ENCODE data around the gene TRIM31. TPM values are rescaled to one million over a fixed set of nuclear protein-coding genes. Genes with fewer than 3 reads are reported as not detected.

The TRIM31 gene
- total RNA-seq, 2 experiments from 2014 or later = not detected

DNA sequence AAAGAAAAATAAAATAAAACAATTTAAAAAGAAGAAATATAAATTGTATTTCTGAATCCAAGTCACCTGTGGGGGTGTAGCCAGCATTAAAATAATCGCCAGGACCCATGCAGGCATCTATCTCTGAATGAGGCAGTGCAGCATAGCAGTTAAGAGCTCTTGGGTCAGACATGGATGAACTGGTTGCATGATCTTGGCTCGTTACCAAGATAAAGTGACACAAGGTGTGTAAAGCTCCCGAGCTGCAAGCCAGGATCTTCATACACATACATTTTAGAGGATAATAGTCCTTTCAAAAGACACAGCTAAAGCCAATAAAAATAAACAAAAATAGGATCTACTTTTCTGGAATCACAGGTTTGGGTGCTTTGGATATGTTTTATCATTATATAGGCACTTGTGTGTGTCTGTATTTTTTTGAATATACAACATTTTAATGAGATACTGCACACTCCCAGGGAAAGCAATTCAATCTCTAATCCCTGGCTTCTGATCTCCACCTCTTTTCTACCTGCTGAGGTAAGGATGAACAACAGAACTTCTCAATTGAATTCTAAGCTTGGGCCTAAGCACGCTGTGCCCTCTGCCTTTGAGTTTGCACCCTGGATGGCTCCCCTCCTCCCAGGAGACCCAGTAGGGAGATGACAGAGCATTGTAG lies 39.3 kb upstream of the TRIM31 start:
- no peaks in the 10 kb centered on the region for H3K9me3 ChIP-seq (ENCODE audit: low read length)
- no peak for DNase-seq (ENCODE audit: low spot score)
- H3K27ac ChIP-seq (ENCODE audit: low read depth, low read length, poor library complexity, severe bottlenecking) = no peak overlapping the region
- no TSS peak for BruUV-seq (replicated peaks)
- ChIA-PET CTCF (ENCODE audit: unreplicated experiment) (no interaction called here), POLR2A (interaction anchor here (1.3 kb wide), 1 partner anchor 48 kb away, joined by 3 read pairs; no protein-coding TSS in a partner anchor)
- H3K79me2 ChIP-seq (ENCODE audit: insufficient read depth, low read depth, low read length) = no peaks in the 10 kb centered on the region
- no peak overlapping the region for H3K4me3 ChIP-seq (ENCODE audit: low read depth, low read length, poor library complexity, severe bottlenecking)
- no peak overlapping the region for H2AFZ ChIP-seq (ENCODE audit: low read length)
- H3K4me1 ChIP-seq (ENCODE audit: insufficient read depth, low read length, poor library complexity, severe bottlenecking) = no peaks in the 10 kb centered on the region
- H3K4me2 ChIP-seq (ENCODE audit: low read length) = no peak overlapping the region
- no peaks in the 10 kb centered on the region for H3K36me3 ChIP-seq (ENCODE audit: insufficient read depth, low read length)
- intact Hi-C loops (cut with micrococcal nuclease; ENCODE audit: unreplicated experiment) = no loop called here
- no peak for TF ChIP-seq EZH2phosphoT487 (IDR thresholded peaks at IDR 0.05; ENCODE audit: borderline replicate concordance, low read depth, low read length)
- TF ChIP-seq, protein P1, sequence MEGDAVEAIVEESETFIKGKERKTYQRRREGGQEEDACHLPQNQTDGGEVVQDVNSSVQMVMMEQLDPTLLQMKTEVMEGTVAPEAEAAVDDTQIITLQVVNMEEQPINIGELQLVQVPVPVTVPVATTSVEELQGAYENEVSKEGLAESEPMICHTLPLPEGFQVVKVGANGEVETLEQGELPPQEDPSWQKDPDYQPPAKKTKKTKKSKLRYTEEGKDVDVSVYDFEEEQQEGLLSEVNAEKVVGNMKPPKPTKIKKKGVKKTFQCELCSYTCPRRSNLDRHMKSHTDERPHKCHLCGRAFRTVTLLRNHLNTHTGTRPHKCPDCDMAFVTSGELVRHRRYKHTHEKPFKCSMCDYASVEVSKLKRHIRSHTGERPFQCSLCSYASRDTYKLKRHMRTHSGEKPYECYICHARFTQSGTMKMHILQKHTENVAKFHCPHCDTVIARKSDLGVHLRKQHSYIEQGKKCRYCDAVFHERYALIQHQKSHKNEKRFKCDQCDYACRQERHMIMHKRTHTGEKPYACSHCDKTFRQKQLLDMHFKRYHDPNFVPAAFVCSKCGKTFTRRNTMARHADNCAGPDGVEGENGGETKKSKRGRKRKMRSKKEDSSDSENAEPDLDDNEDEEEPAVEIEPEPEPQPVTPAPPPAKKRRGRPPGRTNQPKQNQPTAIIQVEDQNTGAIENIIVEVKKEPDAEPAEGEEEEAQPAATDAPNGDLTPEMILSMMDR (conservative IDR thresholded peaks at IDR 0.05; ENCODE audit: low read length) = no peak
- no peaks in the 10 kb centered on the region for H3K9me2 ChIP-seq (ENCODE audit: insufficient read depth, low read length)
- H4K20me1 ChIP-seq (ENCODE audit: insufficient read depth, low read length) = no peaks in the 10 kb centered on the region

DNA sequence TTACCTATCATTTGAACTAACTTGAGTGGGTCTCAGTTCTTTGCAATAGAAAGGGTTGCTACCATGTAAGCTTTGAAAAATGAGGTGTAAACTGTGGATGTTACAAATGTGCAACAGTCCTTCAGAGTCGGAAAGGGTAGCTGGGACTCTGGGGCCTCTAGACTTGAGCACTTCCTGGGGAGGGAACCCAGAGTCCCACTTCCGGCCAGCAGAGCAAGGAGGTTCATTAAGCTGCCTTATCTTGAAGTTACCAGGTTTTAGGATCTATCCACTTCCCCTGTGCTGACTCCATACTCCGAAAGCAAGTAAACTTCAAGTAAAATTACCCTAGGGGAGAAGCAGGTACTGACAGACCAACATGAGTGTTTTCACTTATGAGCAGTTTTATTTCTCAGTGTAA lies 38.7 kb upstream of the TRIM31 start:
- intact Hi-C loops (cut with micrococcal nuclease; ENCODE audit: unreplicated experiment) = no loop called here
- no TSS peak for BruUV-seq (replicated peaks)

More for the DNA sequence above, 38.7 kb upstream of the TRIM31 start:
- H3K36me3 ChIP-seq (ENCODE audit: insufficient read depth, low read length) = no peaks in the 10 kb centered on the region
- no peak overlapping the region for H3K4me2 ChIP-seq (ENCODE audit: low read length)
- no peak for TF ChIP-seq EZH2phosphoT487 (IDR thresholded peaks at IDR 0.05; ENCODE audit: borderline replicate concordance, low read depth, low read length)
- TF ChIP-seq, protein P1 (conservative IDR thresholded peaks at IDR 0.05; ENCODE audit: low read length) = no peak
- no peaks in the 10 kb centered on the region for H3K4me1 ChIP-seq (ENCODE audit: insufficient read depth, low read length, poor library complexity, severe bottlenecking)
- H3K9me3 ChIP-seq (ENCODE audit: low read length) = no peaks in the 10 kb centered on the region
- ChIA-PET CTCF (ENCODE audit: unreplicated experiment) (no interaction called here), POLR2A (interaction anchor here (1.3 kb wide), 1 partner anchor 47 kb away, joined by 3 read pairs; no protein-coding TSS in a partner anchor)
- H4K20me1 ChIP-seq (ENCODE audit: insufficient read depth, low read length) = no peaks in the 10 kb centered on the region
- H3K79me2 ChIP-seq (ENCODE audit: insufficient read depth, low read depth, low read length) = no peaks in the 10 kb centered on the region
- no peaks in the 10 kb centered on the region for H3K9me2 ChIP-seq (ENCODE audit: insufficient read depth, low read length)
- no peak for DNase-seq (ENCODE audit: low spot score)
- no peak overlapping the region for H3K27ac ChIP-seq (ENCODE audit: low read depth, low read length, poor library complexity, severe bottlenecking)
- H3K4me3 ChIP-seq (ENCODE audit: low read depth, low read length, poor library complexity, severe bottlenecking) = no peak overlapping the region
- no peak overlapping the region for H2AFZ ChIP-seq (ENCODE audit: low read length)

All from OCI-LY7 (cell line).